ENCODE measurements around the gene CNTNAP5.

Gene CNTNAP5

GRCh38 chr2:124753842-124754241 is 728.8 kb downstream of the CNTNAP5 start:
- no peak for TF ChIP-seq CTCF (conservative IDR thresholded peaks at IDR 0.05; ENCODE audit: control insufficient read depth, insufficient read depth, low read depth, low read length)
- DNase-seq (ENCODE audit: low read depth), result no peak

GRCh38 chr2:124755386-124755785 is 730.3 kb downstream of the CNTNAP5 start:
- no peak for DNase-seq (ENCODE audit: low read depth)

More at GRCh38 chr2:124753842-124754241, 728.8 kb downstream of the CNTNAP5 start:
- no peak overlapping the region for H3K4me3 ChIP-seq (ENCODE audit: control insufficient read depth, low read depth, low read length)

GRCh38 chr2:124756048-124756447 is 731.0 kb downstream of the CNTNAP5 start:
- no peak for DNase-seq (ENCODE audit: low read depth)
- no peak overlapping the region for H3K4me3 ChIP-seq (ENCODE audit: control insufficient read depth, low read depth, low read length)
- no peak for TF ChIP-seq CTCF (conservative IDR thresholded peaks at IDR 0.05; ENCODE audit: control insufficient read depth, insufficient read depth, low read depth, low read length)

More at GRCh38 chr2:124755386-124755785, 730.3 kb downstream of the CNTNAP5 start:
- no peak overlapping the region for H3K4me3 ChIP-seq (ENCODE audit: control insufficient read depth, low read depth, low read length)
- TF ChIP-seq CTCF (conservative IDR thresholded peaks at IDR 0.05; ENCODE audit: control insufficient read depth, insufficient read depth, low read depth, low read length), result no peak

- H3K4me3 ChIP-seq (ENCODE audit: control insufficient read depth, low read depth, low read length), result no peak overlapping the region
- DNase-seq (ENCODE audit: low read depth), result no peak
- no peak for TF ChIP-seq CTCF (conservative IDR thresholded peaks at IDR 0.05; ENCODE audit: control insufficient read depth, insufficient read depth, low read depth, low read length)
These were observed 737.3 kb downstream of the CNTNAP5 start for GRCh38 chr2:124762388-124762787.

GRCh38 chr2:124763611-124764010 is 738.5 kb downstream of the CNTNAP5 start:
- DNase-seq (ENCODE audit: low read depth), result no peak

GRCh38 chr2:124774781-124775180 is 749.7 kb downstream of the CNTNAP5 start:
- no peak for DNase-seq (ENCODE audit: low read depth)
- no peak for TF ChIP-seq CTCF (conservative IDR thresholded peaks at IDR 0.05; ENCODE audit: control insufficient read depth, insufficient read depth, low read depth, low read length)
- H3K4me3 ChIP-seq (ENCODE audit: control insufficient read depth, low read depth, low read length), result no peak overlapping the region

More at GRCh38 chr2:124763611-124764010, 738.5 kb downstream of the CNTNAP5 start:
- TF ChIP-seq CTCF (conservative IDR thresholded peaks at IDR 0.05; ENCODE audit: control insufficient read depth, insufficient read depth, low read depth, low read length), result no peak
- H3K4me3 ChIP-seq (ENCODE audit: control insufficient read depth, low read depth, low read length), result no peak overlapping the region

- TF ChIP-seq CTCF (conservative IDR thresholded peaks at IDR 0.05; ENCODE audit: control insufficient read depth, insufficient read depth, low read depth, low read length), result no peak
- no peak overlapping the region for H3K4me3 ChIP-seq (ENCODE audit: control insufficient read depth, low read depth, low read length)
- no peak for DNase-seq (ENCODE audit: low read depth)
These were observed 751.2 kb downstream of the CNTNAP5 start for GRCh38 chr2:124776332-124776731.
